T-cell (primary cell): Measurements from ENCODE around the gene GAREM2. TPM values are rescaled to one million over a fixed set of nuclear protein-coding genes. Genes with fewer than 3 reads are reported as not detected.

ENCODE experiments used
- ATAC-seq, 4 experiments: fragments of 200-7000 bp in 3 of 4; fragments of 150-1000 bp in 1 of 4; cut with Tn5 transposase; replicated peaks in 1 of 4; 1 replicate in 3 of 4; 2 replicates in 1 of 4; pipeline ENCODE4 v1.10.0; 2021; ENCODE audit warnings: moderate library complexity in 3 of 4, mild to moderate bottlenecking in 2 of 4, moderate number of reproducible peaks in 1 of 4
- CTCF ChIA-PET, 2 donors: fragments of 300-600 bp; sonication (Branson Sonifier 250); formaldehyde crosslinking; loops; one replicate each; lab custom pipeline; 2022; ENCODE audit warnings: antibody characterized with exemption in 2 of 2; lab: Charles Lee
- POLR2A ChIA-PET, 2 donors: fragments of 300-600 bp; sonication (Branson Sonifier 250); formaldehyde crosslinking; loops; one replicate each; lab custom pipeline; 2022; ENCODE audit warnings: antibody characterized with exemption in 2 of 2; lab: Charles Lee
- DNase-seq, 35 experiments: peaks; one replicate each; pipeline versions ENCODE4 v3.0.0 to v3.0.0-alpha.2; 2013 to 2023
- H3K27ac ChIP-seq: one replicate; pipeline ENCODE4 v1.5.1; 2013; ENCODE audit warnings: low read length
- H3K27me3 ChIP-seq, 2 experiments: replicated peaks in 1 of 2; 1 replicate in 1 of 2; 2 replicates in 1 of 2; pipeline versions ENCODE4 v1.6.1 to v1.7.0; 2013; ENCODE audit warnings: low read length in 1 of 2, mixed read lengths in 1 of 2; ENCODE audit not compliant: control insufficient read depth in 2 of 2, insufficient read depth in 2 of 2; ENCODE audit errors: extremely low read depth in 1 of 2
- H3K36me3 ChIP-seq, 2 donors: 1 replicate in 1 of 2; 2 replicates in 1 of 2; pipeline versions ENCODE4 v1.6.1 to v1.7.0; 2013; ENCODE audit warnings: low read length in 1 of 2; ENCODE audit not compliant: control insufficient read depth in 2 of 2, insufficient read depth in 1 of 2; ENCODE audit errors: extremely low read depth in 1 of 2
- H3K4me1 ChIP-seq, 2 experiments: 1 replicate in 1 of 2; 2 replicates in 1 of 2; pipeline versions ENCODE4 v1.6.1 to v1.7.0; 2013; ENCODE audit warnings: low read length in 2 of 2, mixed read lengths in 1 of 2; ENCODE audit not compliant: insufficient read depth in 2 of 2, control insufficient read depth in 1 of 2; ENCODE audit errors: extremely low read depth in 1 of 2
- H3K4me3 ChIP-seq, 2 donors: 1 replicate in 1 of 2; 2 replicates in 1 of 2; pipeline versions ENCODE4 v1.5.1 to v1.7.0; 2013; ENCODE audit warnings: mild to moderate bottlenecking in 2 of 2, low read length in 1 of 2, moderate library complexity in 1 of 2; ENCODE audit not compliant: control insufficient read depth in 1 of 2; ENCODE audit errors: extremely low read depth in 1 of 2
- H3K9me3 ChIP-seq: 2 replicates; pipeline ENCODE4 v1.7.0; 2013
- H3K27ac Mint-ChIP-seq, 2 donors: one replicate each; pipeline ENCODE4 v1.8.0; 2020 to 2021; ENCODE audit warnings: mild to moderate bottlenecking in 2 of 2, mixed read lengths in 2 of 2
- H3K27me3 Mint-ChIP-seq, 2 donors: one replicate each; pipeline ENCODE4 v1.8.0; 2021 to 2022; ENCODE audit warnings: mixed read lengths in 2 of 2
- H3K36me3 Mint-ChIP-seq: one replicate; pipeline ENCODE4 v1.8.0; 2021; ENCODE audit warnings: mixed read lengths
- H3K4me1 Mint-ChIP-seq, 3 donors: one replicate each; pipeline ENCODE4 v1.8.0; 2020 to 2022; ENCODE audit warnings: mixed read lengths in 3 of 3, mild to moderate bottlenecking in 1 of 3
- H3K4me3 Mint-ChIP-seq, 3 donors: one replicate each; pipeline ENCODE4 v1.8.0; 2020 to 2022; ENCODE audit warnings: mild to moderate bottlenecking in 3 of 3, mixed read lengths in 3 of 3, moderate library complexity in 3 of 3
- H3K9me3 Mint-ChIP-seq, 3 donors: one replicate each; pipeline ENCODE4 v1.8.0; 2020 to 2022; ENCODE audit warnings: mixed read lengths in 3 of 3
- WGBS: methylation state at CpG from one replicate; pipeline ENCODE4 v1.1.5; 2013; ENCODE audit warnings: missing lambda C conversion rate; ENCODE audit not compliant: insufficient coverage; 5-methylcytosine and 5-hydroxymethylcytosine counted together
- total RNA-seq, 35 experiments: library from RNA in 6 of 35; stranded (reverse) in 6 of 35; fragments of 120-200 nt in 1 of 35; gene quantifications; one replicate each; pipeline versions ENCODE4 v1.2.1 to v1.2.4 and lab custom pipeline; 2013 to 2026

The GAREM2 gene
- total RNA-seq, 5 donors from 2014 or later (not counting 1 experiment from before 2014, with no cell fraction given): 2.9 to 9.1 (median 5.2) TPM

DNA sequence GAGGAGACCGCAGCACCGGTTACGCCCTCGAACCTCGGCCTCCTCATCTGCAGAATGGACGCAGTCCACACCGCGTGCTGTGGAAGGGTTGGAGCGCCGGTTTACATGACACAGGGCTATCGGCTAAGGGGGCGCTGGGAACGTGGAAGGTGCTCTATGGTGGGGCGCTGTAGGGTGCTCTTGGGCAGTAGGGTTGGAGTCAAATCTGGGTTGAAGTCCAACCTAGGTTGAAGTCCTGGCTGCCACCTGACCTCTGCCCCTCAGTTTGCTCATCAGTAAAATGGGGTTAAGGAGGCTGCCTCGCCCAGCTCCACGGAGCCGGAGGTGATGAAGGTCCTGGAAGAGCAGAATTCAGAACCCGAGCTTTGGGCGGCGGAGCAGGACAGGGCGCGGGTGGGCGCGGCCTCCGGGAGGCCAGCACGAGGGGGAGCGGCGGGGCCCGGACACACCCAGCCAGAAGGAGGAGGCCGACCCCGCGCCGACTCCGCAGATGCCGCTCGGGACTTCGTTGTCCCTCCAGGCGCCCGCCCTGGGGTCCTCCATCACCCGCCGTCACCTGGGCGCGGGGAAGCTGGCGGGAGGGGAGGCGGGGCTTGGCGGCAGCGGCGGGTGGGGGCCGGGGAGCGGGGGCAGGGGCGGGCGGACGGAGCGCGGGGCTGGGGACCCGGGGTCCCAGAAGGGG lies 558 bp upstream of the GAREM2 start:
- DNase-seq (no peak), ATAC-seq (peak in 3 of 4 experiments; percentile 19 to 24 (median 20))
- Histone ChIP-seq H3K27me3 (peaks cover 11 to 62% of the 10 kb centered on the region in 2 experiments), H3K4me3 (no peak overlapping the region), H3K27ac (no peak overlapping the region), H3K36me3 (peaks cover 0 to 9% of the 10 kb centered on the region in 2 donors), H3K9me3 (no peaks in the 10 kb centered on the region), H3K4me1 (peaks cover 0 to 21% of the 10 kb centered on the region in 2 experiments)
- Mint-ChIP-seq H3K9me3 (no peaks in the 10 kb centered on the region), H3K27me3 (peaks cover 34 to 44% of the 10 kb centered on the region in 2 donors), H3K4me1 (peaks cover 11 to 16% (median 14%) of the 10 kb centered on the region in 3 donors), H3K36me3 (no peaks in the 10 kb centered on the region), H3K4me3 (peak overlapping the region; percentile 75 to 88 (median 81)), H3K27ac (no peak overlapping the region)
- WGBS: 24% methylated on average over 35 of the region's 56 CpGs
- ChIA-PET POLR2A (interaction anchor here in 1 of 2 donors (0.5 kb wide), 1 partner anchor 35 kb away, joined by 9 read pairs; no protein-coding TSS in a partner anchor), CTCF (interaction anchor here in 1 of 2 donors (0.6 kb wide), 1 partner anchor 1288 kb away, joined by 7 read pairs; no protein-coding TSS in a partner anchor)

DNA sequence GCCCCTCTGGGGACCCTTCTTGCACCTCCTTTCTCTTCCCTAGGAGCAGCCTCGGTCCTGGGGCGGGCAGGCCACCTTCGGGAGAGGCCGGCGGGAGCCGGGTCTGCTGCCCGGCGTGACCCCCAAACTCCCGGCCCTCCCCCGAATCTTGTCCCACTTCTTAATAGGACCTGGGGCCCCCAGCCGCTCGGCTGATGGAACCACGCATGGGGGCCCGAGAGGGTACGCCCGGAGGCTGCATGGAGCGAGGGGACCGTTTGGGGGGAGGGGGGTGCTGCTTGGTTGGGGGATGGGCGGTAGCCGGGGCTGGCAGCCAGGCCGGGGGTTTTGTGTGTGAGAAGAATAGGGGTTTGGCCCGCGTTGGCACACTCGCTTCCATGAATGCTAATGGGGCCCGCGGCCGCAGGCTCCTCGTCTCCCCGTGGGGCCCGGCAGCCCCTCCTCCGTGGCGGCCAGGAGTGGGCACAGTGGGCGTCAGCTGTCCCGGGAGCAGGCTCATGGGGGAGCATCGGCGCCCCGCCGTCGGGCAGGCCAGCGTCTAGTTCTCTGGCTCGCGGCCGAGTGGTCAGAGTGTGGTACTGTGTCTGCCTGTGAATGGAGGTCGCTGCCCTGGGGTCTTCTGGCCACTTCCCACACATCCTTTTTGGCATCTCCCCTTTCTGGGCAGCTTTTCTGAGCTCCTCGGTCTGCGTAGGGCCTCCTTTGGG lies 1.0 kb downstream of the GAREM2 start:
- Mint-ChIP-seq H3K36me3 (no peaks in the 10 kb centered on the region), H3K4me1 (peaks cover 11 to 18% (median 16%) of the 10 kb centered on the region in 3 donors), H3K9me3 (no peaks in the 10 kb centered on the region), H3K27me3 (peaks cover 34 to 46% of the 10 kb centered on the region in 2 donors), H3K27ac (no peak overlapping the region), H3K4me3 (peak overlapping the region; percentile 67 to 73 (median 71))
- 39% methylated on average over 26 of the region's 46 CpGs for WGBS
- ATAC-seq (no peak), DNase-seq (no peak)
- Histone ChIP-seq H3K4me1 (peaks cover 0 to 26% of the 10 kb centered on the region in 2 experiments), H3K27ac (no peak overlapping the region), H3K9me3 (no peaks in the 10 kb centered on the region), H3K27me3 (peaks cover 11 to 77% of the 10 kb centered on the region in 2 experiments), H3K36me3 (peaks cover 0 to 9% of the 10 kb centered on the region in 2 donors), H3K4me3 (peak overlapping the region in 1 of 2 donors; percentile 15)
- ChIA-PET CTCF (no interaction called here), POLR2A (no interaction called here)

DNA sequence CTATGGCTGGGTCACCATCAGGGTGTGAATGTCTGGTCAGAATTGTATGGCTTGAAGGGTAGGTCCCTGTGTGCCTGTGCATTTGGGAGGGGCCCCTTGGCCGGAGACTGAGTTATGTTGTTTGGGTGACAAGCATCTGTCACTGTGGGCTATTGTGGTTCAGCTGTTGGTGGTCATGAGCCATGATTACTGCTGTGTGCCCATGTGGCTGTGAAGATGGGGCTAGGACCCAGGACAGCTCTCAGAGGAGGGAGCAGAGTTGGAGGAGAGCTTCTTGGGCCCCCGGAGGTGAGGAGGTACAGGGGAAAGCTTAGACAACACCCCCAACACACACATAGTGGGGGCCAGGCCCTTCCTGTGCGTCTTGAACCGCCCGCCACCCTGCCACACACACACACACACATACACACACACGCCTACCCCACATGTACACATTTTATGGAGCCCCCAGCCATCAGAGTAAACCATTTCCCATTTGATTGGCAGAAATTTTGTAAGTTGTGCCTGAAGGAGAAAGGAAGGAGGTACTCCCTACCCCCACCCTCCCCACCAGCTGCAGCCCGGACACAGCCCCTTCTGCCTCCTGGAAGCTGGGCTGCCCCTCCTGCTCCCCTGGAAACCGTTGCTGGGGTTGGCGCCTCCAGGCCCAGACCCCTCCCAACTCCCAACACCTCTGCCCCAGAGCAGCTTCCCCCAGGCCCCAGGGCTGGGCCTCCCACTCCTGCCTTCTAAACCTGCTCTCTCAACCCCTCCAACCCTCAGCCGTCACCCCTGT lies 2.0 kb downstream of the GAREM2 start:
- peaks cover 33 to 50% of the 10 kb centered on the region in 2 donors for H3K27me3 Mint-ChIP-seq
- H3K9me3 ChIP-seq: no peaks in the 10 kb centered on the region
- H3K36me3 ChIP-seq: peaks cover 0 to 9% of the 10 kb centered on the region in 2 donors
- H3K27ac ChIP-seq: no peak overlapping the region
- peaks cover 17 to 24% (median 20%) of the 10 kb centered on the region in 3 donors for H3K4me1 Mint-ChIP-seq
- WGBS: 80% methylated on average over 1 of the region's 10 CpGs
- H3K27me3 ChIP-seq: peaks cover 11 to 85% of the 10 kb centered on the region in 2 experiments
- POLR2A ChIA-PET: no interaction called here
- ATAC-seq (no peak), DNase-seq (no peak)
- no peak overlapping the region for H3K4me3 ChIP-seq
- H3K9me3 Mint-ChIP-seq: no peaks in the 10 kb centered on the region
- peak overlapping the region; percentile 67 to 73 (median 71) for H3K4me3 Mint-ChIP-seq
- CTCF ChIA-PET: no interaction called here
- H3K27ac Mint-ChIP-seq: peak overlapping the region in 1 of 2 donors; percentile 28
- H3K36me3 Mint-ChIP-seq: no peaks in the 10 kb centered on the region
- peaks cover 0 to 34% of the 10 kb centered on the region in 2 experiments for H3K4me1 ChIP-seq

DNA sequence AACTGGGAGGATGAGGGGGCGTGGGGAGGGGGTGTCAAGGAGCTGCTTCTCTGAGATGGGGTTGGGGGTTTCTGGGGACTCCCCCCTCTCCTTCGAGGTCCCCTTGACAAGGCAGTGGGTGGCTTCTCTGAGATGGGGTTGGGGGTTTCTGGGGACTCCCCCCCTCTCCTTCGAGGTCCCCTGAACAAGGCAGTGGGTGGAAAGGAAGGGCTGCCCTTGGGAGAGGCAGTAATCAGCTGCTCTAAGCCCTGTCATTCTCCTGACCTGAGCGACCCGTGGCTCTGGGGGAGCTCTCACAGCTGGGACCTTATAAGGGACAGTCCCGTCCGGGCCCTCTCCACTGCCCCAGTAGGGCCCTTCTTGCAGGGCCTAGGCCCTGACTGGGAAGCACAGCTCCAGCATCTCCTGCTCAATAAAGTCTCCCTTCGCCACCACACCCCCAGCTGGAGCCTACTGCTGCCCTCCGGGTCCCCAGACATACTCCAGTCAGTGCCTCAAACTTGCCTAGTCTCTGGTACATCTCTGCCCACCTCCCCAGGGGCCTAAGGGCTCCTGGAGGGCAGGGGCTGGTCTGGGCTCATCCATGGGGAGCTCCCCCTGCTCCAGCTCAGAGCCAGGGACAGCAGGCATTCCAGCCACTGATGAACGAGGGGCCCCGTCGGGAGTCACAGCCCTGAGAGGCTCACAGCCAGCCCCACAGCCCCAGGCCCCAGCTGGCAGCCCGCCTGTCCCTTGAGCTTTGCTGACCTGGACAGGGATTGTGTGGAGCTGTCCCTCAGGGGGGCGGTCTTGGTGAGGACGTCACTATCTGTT lies 2.8 kb downstream of the GAREM2 start:
- H3K9me3 ChIP-seq: no peaks in the 10 kb centered on the region
- H3K27me3 Mint-ChIP-seq: peaks cover 37 to 56% of the 10 kb centered on the region in 2 donors
- POLR2A ChIA-PET: no interaction called here
- no peak overlapping the region for H3K27ac Mint-ChIP-seq
- CTCF ChIA-PET: interaction anchor here in 1 of 2 donors (0.5 kb wide), 1 partner anchor 35 kb away, joined by 7 read pairs; no protein-coding TSS in a partner anchor
- no peak overlapping the region for H3K27ac ChIP-seq
- peaks cover 0 to 34% of the 10 kb centered on the region in 2 experiments for H3K4me1 ChIP-seq
- ATAC-seq (no peak), DNase-seq (no peak)
- H3K27me3 ChIP-seq: peaks cover 11 to 90% of the 10 kb centered on the region in 2 experiments
- no peaks in the 10 kb centered on the region for H3K9me3 Mint-ChIP-seq
- peaks cover 0 to 9% of the 10 kb centered on the region in 2 donors for H3K36me3 ChIP-seq
- no peak overlapping the region for H3K4me3 ChIP-seq
- H3K4me1 Mint-ChIP-seq: peaks cover 22 to 29% (median 22%) of the 10 kb centered on the region in 3 donors
- no peak overlapping the region for H3K4me3 Mint-ChIP-seq
- 79% methylated on average over 10 of the region's 15 CpGs for WGBS
- H3K36me3 Mint-ChIP-seq: no peaks in the 10 kb centered on the region

DNA sequence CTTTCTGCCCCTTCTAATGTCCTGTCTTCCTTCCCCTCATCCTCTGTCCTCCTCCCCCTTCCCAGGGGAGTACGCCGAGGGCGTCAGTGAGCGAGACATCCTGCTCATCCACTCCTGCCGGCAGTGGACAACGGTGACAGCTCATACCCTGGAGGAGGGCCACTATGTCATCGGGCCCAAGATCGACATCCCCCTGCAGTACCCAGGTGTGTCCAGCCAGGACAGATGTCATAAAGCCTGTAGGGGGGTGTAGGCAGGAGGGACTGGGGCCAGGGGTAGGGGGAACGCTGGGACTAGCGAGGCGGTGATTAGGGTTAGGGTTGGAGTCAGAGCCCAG lies 3.4 kb downstream of the GAREM2 start:
- H3K4me1 Mint-ChIP-seq: peaks cover 22 to 29% (median 22%) of the 10 kb centered on the region in 3 donors
- WGBS: 93% methylated on average over 6 of the region's 11 CpGs

More for the DNA sequence above, 3.4 kb downstream of the GAREM2 start:
- ATAC-seq: no peak
- peaks cover 11 to 89% of the 10 kb centered on the region in 2 experiments for H3K27me3 ChIP-seq
- ChIA-PET POLR2A (no interaction called here), CTCF (no interaction called here)
- H3K4me1 ChIP-seq: peaks cover 0 to 34% of the 10 kb centered on the region in 2 experiments
- no peak overlapping the region for H3K27ac ChIP-seq
- H3K36me3 ChIP-seq: peaks cover 0 to 9% of the 10 kb centered on the region in 2 donors
- Mint-ChIP-seq H3K4me3 (no peak overlapping the region), H3K36me3 (no peaks in the 10 kb centered on the region), H3K9me3 (no peaks in the 10 kb centered on the region), H3K27me3 (peaks cover 37 to 55% of the 10 kb centered on the region in 2 donors), H3K27ac (no peak overlapping the region)
- H3K9me3 ChIP-seq: no peaks in the 10 kb centered on the region
- H3K4me3 ChIP-seq: no peak overlapping the region
- DNase-seq: no peak
